ENCODE data around the gene SIN3B.
"Not testable (repeated sequence)": the region's sequence is repeated elsewhere in the genome, so short reads cannot be mapped to it uniquely, and the experiment has no call there.

Gene SIN3B

DNA sequence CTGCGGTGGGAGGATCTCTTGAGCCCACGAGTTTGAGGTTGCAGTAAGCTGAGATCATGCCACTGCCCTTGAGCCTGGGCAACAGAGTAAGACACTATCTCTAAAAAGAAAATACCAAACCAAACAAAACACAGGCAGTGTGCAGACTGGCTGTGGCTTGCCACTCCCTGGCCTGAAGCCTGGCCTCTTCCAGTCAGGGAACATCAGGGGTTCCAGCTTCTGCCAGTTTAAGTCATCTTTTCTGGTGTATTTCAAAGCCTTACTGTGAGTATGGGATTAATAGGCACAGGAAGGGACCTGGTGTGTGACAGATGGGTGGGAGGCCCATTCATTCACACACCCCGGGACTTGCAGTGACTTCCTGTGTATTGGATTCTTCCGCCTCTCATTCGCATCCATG, 32.6 kb downstream of the SIN3B start:
- in situ Hi-C loops (cut with MboI; ENCODE audit: low pct_unique_long_range_greater_than_20kb, low sequenced_read_pairs): no loop called here
- no peak for DNase-seq

DNA sequence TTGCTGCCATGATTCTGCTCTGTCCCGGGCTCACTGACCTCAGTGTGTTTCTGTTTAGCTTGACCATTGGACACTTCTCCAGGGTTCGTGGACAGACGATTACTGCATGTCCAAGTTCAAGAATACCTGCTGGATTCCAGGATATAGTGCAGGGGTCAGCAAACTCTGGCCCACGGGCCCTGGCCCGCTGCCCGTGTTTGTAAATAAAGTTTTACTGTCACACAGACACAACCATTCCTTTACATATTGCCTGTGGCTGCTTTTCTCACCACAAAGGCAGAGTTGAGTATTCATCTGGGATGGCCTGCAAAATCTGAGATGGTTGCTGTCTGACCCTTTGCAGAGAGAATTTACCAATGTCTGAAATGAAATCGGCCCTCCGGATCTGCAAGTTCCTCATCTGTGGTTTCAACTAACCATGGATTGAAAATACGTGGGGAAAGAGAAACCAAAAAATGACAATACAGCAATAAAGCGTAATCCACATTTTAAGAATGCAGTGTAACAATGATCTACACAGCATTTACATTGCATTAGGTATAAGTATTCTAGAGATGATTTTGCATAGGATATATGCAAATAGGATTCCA, 33.7 kb downstream of the SIN3B start:
- DNase-seq: peak; percentile 51

DNA sequence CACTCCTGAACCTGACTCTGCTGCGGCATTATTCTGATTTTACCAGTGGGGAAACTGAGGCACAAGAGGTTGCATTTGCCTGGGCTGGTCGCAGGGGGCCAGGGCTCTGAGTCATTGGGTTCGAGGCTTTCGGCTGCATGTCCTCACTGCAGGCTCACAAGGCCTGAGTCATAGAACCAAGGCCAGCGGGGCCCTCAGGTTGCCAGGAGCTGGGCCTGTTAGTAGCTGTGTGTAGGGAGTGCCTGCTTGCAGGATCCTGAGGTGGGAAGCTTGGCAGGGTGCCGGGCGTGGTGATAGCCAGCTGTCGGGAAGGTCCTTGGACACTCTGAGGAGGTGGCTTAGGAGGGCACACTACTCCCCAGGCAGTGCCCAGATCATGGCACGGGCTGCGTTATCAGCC, 38.0 kb downstream of the SIN3B start:
- in situ Hi-C loops (cut with MboI; ENCODE audit: low pct_unique_long_range_greater_than_20kb, low sequenced_read_pairs): no loop called here
- DNase-seq: no peak

More for the DNA sequence above, 33.7 kb downstream of the SIN3B start:
- in situ Hi-C loops (cut with MboI; ENCODE audit: low pct_unique_long_range_greater_than_20kb, low sequenced_read_pairs): no loop called here

DNA sequence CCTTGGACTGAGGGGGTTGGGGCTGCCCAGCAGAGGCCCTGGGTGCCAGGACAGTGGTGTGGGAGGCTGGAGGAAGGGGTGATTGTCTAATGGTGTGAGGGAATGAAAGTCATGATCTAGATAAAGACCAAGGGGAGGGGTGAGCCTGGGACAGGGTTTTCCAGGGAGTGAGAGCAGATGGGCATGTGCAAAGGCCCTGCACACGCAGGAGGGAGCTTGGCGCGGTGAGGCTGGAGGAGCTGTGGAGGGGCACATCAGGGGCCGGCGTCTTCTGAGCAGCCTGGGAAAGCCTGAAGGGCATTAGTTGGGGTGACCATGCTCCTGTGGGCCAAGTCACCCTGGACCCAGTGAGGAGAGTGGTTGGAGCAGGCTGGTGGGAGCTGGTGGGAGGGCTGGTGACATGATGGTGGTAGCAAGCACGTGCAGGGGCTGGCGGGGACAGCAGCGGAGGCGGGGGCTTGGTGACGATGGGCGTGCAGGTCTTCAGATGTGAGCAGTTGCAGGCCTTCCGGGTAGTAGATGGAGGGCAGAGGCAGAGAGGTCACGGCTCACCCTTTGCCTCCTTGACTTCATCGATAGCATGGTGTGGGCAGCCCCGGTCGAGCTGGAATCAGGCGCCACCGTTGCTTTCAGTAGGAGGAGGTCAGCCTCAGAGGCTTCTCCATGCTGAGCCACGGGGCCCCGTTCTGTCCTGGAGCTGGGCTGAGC, 39.4 kb downstream of the SIN3B start:
- DNase-seq: no peak
- in situ Hi-C loops (cut with MboI; ENCODE audit: low pct_unique_long_range_greater_than_20kb, low sequenced_read_pairs): no loop called here

DNA sequence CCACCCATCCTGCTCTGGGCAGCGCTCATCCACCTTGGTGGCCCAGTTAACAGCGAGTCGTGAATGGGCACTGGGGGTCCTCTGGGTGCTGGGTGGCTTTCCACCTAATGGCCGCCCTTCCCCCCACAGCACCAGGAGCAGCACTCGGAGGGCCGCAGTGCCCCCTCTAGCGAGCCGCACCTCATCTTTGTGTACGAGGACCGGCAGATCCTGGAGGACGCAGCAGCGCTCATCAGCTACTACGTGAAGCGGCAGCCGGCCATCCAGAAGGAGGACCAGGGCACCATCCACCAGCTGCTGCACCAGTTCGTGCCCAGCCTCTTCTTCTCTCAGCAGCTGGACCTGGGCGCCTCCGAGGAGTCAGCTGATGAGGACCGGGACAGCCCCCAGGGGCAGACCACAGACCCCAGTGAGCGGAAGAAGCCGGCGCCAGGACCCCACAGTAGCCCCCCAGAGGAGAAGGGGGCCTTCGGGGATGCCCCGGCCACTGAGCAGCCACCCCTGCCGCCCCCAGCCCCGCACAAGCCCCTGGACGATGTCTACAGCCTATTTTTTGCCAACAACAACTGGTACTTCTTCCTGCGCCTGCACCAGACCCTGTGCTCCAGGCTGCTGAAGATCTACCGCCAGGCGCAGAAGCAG, 40.3 kb downstream of the SIN3B start:
- no peak for DNase-seq
- in situ Hi-C loops (cut with MboI; ENCODE audit: low pct_unique_long_range_greater_than_20kb, low sequenced_read_pairs): no loop called here

DNA sequence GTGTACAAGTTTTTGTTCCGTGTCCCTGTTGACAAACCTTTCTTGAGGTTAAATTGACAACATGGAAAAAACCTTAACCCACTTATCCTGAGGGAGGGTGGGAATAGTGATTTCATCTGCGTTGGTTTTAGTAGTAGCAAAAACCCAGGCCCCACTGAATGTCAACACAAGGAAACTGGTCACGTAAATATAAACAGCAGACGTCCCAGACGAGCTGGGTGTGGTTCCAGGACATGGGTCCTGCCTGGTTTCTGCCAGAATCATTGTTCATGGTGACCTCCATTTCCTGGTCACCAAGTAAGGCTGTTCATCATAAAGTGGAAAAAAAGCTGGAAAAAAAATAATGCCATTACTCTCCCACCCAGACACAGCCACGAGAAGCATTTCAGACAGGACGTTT, 42.7 kb downstream of the SIN3B start:
- in situ Hi-C loops (cut with MboI; ENCODE audit: low pct_unique_long_range_greater_than_20kb, low sequenced_read_pairs): no loop called here
- no peak for DNase-seq

DNA sequence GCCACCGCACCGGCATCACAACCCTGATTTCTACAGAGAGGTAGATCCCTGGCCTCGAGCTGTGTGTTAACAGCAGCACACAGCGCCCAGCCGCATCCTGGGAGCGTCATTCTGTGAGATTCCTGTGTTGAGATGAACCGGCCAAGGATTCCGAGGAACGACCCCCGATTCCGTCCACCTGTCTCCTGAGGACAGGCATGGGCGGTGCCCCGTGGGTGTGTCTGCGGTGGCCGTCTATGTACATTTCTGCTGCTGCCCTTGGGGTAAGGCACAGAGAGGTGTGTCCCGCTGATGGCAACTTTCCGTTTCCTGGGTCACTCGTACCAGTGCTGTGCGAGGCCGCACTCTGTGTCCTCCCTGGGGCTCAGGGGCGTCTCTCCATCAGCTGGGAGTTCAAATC, 43.5 kb downstream of the SIN3B start:
- DNase-seq: no peak
- in situ Hi-C loops (cut with MboI; ENCODE audit: low pct_unique_long_range_greater_than_20kb, low sequenced_read_pairs): no loop called here

DNA sequence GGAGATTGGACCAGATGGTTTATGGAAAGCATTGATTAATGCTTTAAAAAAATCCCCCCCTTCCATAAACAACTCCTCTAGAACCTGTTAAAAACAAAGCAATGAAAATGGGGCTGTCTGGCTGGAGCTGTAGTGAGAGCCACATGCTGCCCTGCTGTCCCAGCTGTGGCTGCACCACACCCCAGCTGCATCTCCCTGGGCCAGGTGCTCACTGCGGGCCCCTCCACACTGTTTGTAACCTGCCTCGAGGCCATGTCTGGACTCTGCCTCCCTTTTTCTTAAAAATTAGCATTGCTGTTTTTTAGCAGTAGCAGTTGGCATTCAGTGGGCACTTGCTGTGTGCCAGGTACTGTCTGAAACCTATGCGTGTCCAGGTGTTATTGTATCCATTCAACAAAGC, 44.4 kb downstream of the SIN3B start:
- DNase-seq: no peak
- in situ Hi-C loops (cut with MboI; ENCODE audit: low pct_unique_long_range_greater_than_20kb, low sequenced_read_pairs): no loop called here

DNA sequence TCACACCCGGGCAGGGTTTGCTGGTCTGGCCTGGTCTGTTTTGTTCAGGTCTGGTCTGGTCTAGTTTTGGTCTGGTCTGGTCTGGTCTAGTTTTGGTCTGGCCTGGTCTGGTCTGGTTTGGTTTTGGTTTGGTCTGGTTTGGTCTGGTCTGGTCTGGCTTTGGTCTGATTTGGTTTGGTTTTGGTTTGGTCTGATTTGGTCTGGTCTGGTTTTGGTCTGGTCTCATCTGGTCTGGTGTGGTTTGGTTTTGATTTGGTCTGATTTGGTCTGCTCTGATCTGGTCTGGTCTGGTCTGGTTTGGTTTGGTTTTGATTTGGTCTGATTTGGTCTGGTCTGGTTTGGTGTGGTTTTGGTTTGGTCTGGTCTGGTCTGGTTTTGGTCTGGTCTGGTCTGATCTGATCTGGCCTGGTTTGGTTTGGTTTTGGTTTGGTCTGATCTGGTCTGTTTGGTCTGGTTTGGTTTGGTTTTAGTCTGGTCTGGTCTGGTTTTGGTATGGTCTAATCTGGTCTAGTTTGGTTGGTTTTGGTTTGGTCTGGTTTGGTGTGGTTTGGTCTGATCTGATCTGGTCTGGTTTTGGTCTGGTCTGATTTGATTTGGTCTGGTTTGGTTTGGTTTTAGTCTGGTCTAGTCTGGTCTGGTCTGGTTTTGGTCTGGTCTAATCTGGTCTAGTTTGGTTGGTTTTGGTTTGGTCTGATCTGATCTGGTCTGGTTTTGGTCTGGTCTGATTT, 45.2 kb downstream of the SIN3B start:
- in situ Hi-C loops (cut with MboI; ENCODE audit: low pct_unique_long_range_greater_than_20kb, low sequenced_read_pairs): no loop called here
- no peak for DNase-seq

DNA sequence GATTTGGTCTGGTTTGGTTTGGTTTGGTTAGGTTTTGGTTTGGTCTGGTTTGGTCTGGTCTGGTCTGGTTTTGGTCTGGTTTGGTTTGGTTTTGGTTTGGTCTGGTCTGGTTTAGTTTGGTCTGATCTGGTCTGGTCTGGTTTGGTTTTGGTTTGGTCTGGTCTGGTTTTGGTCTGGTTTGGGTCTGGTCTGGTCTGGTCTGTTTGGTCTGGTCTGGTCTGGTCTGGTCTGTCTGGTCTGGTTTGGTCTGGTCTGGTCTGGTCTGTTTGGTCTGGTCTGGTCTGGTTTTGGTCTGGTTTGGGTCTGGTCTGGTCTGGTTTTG, 45.7 kb downstream of the SIN3B start:
- DNase-seq; in situ Hi-C loops (cut with MboI; ENCODE audit: low pct_unique_long_range_greater_than_20kb, low sequenced_read_pairs): not testable (repeated sequence)

DNA sequence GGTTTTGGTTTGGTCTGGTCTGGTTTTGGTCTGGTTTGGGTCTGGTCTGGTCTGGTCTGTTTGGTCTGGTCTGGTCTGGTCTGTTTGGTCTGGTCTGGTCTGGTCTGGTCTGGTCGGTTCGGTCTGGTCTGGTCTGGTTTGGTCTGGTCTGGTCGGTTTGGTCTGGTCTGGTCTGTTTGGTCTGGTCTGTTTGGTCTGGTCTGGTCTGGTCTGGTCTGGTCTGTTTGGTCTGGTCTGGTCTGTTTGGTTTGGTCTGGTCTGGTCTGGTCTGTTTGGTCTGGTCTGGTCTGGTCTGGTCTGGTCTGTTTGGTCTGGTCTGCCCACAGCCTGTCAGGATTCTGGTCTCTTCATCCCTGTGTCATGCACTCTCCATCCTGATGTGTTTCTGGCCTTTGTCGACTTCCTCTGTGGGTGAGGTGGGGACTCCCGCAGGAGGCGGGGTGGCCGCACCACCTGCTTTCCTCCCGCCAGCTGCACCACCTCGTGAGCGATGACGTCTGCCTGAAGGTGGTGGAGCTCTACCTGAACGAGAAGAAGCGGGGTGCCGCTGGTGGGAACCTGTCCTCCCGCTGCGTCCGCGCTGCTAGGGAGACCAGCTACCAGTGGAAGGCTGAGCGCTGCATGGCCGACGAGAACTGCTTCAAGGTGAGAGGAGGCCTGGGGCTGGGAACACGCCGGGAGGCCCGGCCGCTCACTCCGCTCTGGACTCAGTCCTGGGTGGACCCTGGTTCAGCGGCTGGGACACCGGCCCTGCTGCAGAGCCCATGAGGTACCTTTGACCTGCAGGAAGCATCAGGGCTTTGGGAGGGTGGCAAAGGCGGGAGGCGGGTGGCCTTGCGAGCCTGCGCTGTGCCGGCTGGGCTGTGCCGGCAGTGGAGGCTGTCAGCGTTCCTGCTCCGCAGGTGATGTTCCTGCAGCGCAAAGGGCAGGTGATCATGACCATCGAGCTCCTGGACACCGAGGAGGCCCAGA, 46.7 kb downstream of the SIN3B start:
- DNase-seq: no peak
- in situ Hi-C loops (cut with MboI; ENCODE audit: low pct_unique_long_range_greater_than_20kb, low sequenced_read_pairs): no loop called here

DNA sequence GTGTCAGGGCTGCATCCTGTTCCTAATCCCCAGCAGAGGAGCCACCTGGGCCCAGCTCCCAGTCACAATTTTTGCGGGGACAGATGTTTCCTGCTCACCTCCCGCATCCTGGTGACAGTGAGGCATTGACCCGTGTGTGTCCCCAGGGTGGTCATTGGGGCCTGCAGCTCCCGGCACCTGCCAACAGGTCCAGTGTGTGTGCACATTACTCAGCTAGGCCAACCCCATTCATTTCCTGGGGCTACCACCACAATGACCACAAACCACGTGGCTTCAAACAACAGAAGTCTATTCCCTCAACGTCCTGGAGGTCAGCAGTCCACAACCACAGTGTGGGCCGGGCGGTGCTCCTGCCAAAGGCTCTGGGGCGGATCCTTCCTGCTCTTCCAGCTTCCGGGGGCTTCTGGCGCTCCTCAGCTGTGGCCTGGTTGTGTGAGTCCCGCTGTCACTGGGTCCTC, 47.7 kb downstream of the SIN3B start:
- in situ Hi-C loops (cut with MboI; ENCODE audit: low pct_unique_long_range_greater_than_20kb, low sequenced_read_pairs): no loop called here
- peak; percentile 73 for DNase-seq

DNA sequence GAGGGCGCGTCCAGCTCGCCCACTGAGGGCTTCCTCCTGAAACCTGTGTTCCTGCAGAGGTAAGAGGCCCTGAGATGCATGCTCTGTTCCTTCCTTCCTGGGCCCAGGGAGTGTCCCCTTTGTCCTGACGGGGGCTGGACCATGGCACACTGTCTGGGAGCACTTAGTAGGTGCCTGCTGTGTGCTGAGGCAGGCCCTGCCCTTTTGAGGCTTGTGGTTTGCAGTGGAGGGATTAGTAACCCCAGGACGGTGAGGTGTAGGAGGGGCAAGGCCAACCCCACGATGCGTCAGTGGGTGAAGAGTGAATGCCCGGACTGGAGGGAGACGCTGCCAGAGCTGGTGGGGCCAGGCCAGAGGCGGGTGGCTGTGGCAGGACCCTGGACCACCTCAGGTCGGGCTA, 48.4 kb downstream of the SIN3B start:
- no peak for DNase-seq
- in situ Hi-C loops (cut with MboI; ENCODE audit: low pct_unique_long_range_greater_than_20kb, low sequenced_read_pairs): no loop called here

DNA sequence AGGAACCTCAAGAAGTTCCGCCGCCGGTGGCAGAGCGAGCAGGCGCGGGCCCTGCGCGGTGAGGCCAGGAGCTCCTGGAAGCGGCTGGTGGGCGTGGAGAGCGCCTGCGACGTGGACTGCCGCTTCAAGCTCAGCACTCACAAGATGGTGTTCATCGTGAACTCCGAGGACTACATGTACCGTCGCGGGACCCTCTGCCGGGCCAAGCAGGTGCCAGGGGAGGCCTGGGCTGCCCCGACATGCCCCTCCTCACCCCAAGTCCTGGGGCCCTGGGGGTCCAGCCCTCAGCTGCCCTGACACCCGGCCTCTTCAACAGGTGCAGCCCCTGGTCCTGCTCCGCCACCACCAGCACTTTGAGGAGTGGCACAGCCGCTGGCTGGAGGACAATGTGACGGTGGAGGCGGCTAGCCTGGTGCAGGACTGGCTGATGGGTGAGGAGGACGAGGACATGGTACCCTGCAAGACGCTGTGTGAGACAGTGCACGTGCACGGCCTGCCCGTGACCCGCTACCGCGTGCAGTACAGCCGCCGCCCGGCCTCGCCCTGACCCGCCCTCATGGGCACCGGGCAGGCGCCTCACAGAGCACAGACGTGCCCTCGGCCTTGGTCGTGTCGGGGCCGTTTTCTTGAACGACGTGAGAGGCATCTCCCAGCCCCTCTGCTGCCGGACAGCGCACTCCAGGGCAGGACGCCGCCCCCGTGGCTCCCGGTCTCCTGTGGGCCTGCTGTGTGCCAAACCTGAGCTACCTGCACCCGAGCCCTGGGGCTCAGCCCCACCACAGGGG, 49.2 kb downstream of the SIN3B start:
- in situ Hi-C loops (cut with MboI; ENCODE audit: low pct_unique_long_range_greater_than_20kb, low sequenced_read_pairs): no loop called here
- DNase-seq: no peak

DNA sequence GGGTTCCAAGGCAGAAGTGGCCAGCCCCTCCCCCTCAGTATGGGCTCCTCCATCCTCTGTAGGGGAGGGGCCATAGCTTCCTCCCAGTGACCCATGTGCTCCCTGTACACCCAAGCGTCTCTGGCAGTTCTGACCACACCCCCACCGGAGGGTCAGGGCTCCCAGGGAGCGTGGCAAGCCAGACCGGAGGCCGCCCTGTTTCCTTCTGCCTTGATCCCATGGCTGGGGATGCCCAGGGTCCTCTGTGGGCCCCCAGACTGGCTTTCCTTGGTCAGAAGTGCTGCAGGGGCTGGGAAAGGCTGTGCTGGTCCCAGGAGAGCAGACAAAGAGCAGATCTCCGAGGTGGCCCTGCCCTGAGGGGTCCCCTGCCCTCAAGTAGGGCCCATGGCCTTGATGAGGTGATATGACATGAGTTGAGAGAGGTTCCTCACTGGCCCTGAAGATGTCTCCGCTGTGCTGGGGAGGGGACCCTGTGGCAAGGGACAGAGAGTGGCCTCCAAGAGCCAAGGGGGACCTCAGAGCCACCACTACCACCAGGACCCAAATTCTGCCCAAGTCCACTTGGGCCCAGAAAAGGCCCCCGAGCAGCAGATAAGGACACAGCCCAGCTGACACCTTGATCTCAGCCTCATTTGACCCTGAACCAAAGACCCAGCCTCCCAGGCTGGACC, 51.8 kb downstream of the SIN3B start:
- DNase-seq: no peak

DNA sequence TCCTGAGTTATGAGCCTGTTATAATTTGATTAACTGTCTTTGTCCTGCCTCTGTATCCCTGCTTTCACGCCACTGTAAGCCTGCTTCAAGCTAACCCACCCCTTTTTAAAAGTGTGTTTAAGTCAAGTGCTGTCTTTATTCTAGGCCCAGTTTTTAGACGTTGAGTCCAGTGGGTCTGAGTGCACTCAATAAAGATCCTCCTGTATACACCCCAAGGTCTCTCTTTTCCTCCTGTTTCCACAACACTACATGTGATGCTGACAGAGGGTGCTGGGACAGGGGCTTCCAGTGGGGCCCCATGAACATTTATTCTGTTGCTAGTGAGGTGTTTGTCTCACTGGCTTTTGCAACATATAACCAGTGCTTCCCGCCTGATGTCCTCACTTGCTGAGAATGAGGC, 52.9 kb downstream of the SIN3B start:
- no peak for DNase-seq
- in situ Hi-C loops (cut with MboI; ENCODE audit: low pct_unique_long_range_greater_than_20kb, low sequenced_read_pairs): no loop called here

More for the DNA sequence above, 51.8 kb downstream of the SIN3B start:
- in situ Hi-C loops (cut with MboI; ENCODE audit: low pct_unique_long_range_greater_than_20kb, low sequenced_read_pairs): no loop called here

DNA sequence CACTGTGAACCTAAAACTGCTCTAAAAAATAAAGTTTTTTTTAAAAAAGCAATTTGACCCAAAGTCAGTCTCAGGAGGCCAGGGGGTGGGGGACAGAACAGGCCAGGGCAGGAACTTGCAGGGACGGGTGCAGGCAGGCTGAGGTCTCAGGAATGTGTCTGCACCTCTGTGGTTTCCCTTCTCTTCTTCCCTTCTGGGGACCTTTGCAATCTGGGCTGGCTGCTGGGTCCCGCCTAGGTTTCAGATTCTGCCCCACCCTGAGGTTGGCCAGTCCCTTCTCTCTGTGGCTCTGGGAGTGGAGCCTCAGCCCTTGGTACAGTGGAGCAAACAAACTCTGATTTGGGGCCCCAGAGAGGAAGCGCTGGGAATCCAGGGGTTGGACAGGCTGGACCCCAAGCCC, 54.3 kb downstream of the SIN3B start:
- DNase-seq: no peak

DNA sequence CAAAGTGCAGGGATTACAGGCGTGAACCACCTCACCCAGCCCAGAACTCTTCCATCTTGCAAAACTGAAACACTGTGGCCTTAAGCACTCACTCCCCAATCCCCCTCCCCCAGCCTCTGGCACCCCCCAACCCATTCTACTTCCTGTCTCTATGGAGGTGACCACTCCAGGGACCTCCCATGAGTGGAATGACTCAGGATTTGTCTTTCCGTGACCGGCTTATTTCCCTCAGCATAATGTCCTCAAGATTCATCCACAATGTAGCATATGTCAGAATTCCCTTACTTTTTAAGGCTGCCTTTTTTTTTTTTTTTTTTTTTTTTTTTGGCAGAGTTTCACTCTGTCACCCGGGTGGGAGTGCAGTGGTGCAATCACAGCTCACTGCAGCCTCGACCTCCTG, 56.0 kb downstream of the SIN3B start:
- in situ Hi-C loops (cut with MboI; ENCODE audit: low pct_unique_long_range_greater_than_20kb, low sequenced_read_pairs): no loop called here
- DNase-seq: no peak

More for the DNA sequence above, 54.3 kb downstream of the SIN3B start:
- in situ Hi-C loops (cut with MboI; ENCODE audit: low pct_unique_long_range_greater_than_20kb, low sequenced_read_pairs): no loop called here

All from KBM-7 (cell line).